Endothelial cell (in vitro differentiated cells): Measurements from ENCODE around the gene BCAM. TPM values are rescaled to one million over a fixed set of nuclear protein-coding genes. Genes with fewer than 3 reads are reported as not detected.

Source experiments
- DNase-seq: peaks from one replicate; pipeline ENCODE4 v3.0.0; 2021; ENCODE audit warnings: low spot score
- H3K27ac Mint-ChIP-seq: one replicate; pipeline ENCODE4 v1.8.0; 2021; ENCODE audit warnings: mixed read lengths, inconsistent platforms; ENCODE audit not compliant: unreplicated experiment
- H3K27me3 Mint-ChIP-seq: one replicate; pipeline ENCODE4 v1.8.0; 2021; ENCODE audit warnings: mild to moderate bottlenecking, moderate library complexity, mixed read lengths, inconsistent platforms; ENCODE audit not compliant: unreplicated experiment
- H3K36me3 Mint-ChIP-seq: one replicate; pipeline ENCODE4 v1.8.0; 2021; ENCODE audit warnings: mild to moderate bottlenecking, low read depth, mixed read lengths, inconsistent platforms; ENCODE audit not compliant: unreplicated experiment
- H3K4me1 Mint-ChIP-seq: one replicate; pipeline ENCODE4 v1.8.0; 2021; ENCODE audit warnings: mild to moderate bottlenecking, mixed read lengths, inconsistent platforms; ENCODE audit not compliant: unreplicated experiment
- H3K4me3 Mint-ChIP-seq: one replicate; pipeline ENCODE4 v1.8.0; 2021; ENCODE audit warnings: mild to moderate bottlenecking, mixed read lengths, inconsistent platforms; ENCODE audit not compliant: unreplicated experiment
- H3K9me3 Mint-ChIP-seq: one replicate; pipeline ENCODE4 v1.8.0; 2021; ENCODE audit warnings: mixed read lengths, inconsistent platforms; ENCODE audit not compliant: unreplicated experiment
- total RNA-seq: library from RNA; stranded (reverse); fragmentation: NEBNext Ultra II Directional; extraction: Animal tissue kit (Norgen Biotek cat#: 25700); gene quantifications from one replicate; pipeline ENCODE4 v1.2.1, GENCODE V29; 2021; ENCODE audit not compliant: unreplicated experiment
- TF ChIP-seq, protein P1 (sequence below): fragments of 200-600 bp; sonication (generic); IDR thresholded peaks from one replicate; pipeline ENCODE4 v1.5.0; 2021; ENCODE audit warnings: antibody characterized with exemption; ENCODE audit not compliant: unreplicated experiment

Gene BCAM
- total RNA-seq, 1 donor from 2014 or later: 6.9 TPM

- peaks cover 6% of the 10 kb centered on the region for H3K27me3 Mint-ChIP-seq
- no peaks in the 10 kb centered on the region for H3K9me3 Mint-ChIP-seq
- H3K36me3 Mint-ChIP-seq: no peaks in the 10 kb centered on the region
- H3K4me3 Mint-ChIP-seq: no peak overlapping the region
- DNase-seq: no peak
- no peak overlapping the region for H3K27ac Mint-ChIP-seq
- TF ChIP-seq, protein P1, sequence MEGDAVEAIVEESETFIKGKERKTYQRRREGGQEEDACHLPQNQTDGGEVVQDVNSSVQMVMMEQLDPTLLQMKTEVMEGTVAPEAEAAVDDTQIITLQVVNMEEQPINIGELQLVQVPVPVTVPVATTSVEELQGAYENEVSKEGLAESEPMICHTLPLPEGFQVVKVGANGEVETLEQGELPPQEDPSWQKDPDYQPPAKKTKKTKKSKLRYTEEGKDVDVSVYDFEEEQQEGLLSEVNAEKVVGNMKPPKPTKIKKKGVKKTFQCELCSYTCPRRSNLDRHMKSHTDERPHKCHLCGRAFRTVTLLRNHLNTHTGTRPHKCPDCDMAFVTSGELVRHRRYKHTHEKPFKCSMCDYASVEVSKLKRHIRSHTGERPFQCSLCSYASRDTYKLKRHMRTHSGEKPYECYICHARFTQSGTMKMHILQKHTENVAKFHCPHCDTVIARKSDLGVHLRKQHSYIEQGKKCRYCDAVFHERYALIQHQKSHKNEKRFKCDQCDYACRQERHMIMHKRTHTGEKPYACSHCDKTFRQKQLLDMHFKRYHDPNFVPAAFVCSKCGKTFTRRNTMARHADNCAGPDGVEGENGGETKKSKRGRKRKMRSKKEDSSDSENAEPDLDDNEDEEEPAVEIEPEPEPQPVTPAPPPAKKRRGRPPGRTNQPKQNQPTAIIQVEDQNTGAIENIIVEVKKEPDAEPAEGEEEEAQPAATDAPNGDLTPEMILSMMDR: no peak
- peaks cover 17% of the 10 kb centered on the region for H3K4me1 Mint-ChIP-seq
Observed at GRCh38 chr19:44792281-44792680, 16.6 kb upstream of the BCAM start.

GRCh38 chr19:44794610-44795009 lies 14.3 kb upstream of the BCAM start:
- Mint-ChIP-seq H3K27me3 (peaks cover 13% of the 10 kb centered on the region), H3K4me3 (no peak overlapping the region), H3K4me1 (peaks cover 19% of the 10 kb centered on the region), H3K36me3 (no peaks in the 10 kb centered on the region), H3K27ac (no peak overlapping the region), H3K9me3 (no peaks in the 10 kb centered on the region)
- TF ChIP-seq, protein P1: no peak
- no peak for DNase-seq

GRCh38 chr19:44795398-44795987 lies 13.4 kb upstream of the BCAM start:
- Mint-ChIP-seq H3K27me3 (peaks cover 13% of the 10 kb centered on the region), H3K4me1 (peaks cover 19% of the 10 kb centered on the region), H3K36me3 (no peaks in the 10 kb centered on the region), H3K9me3 (no peaks in the 10 kb centered on the region), H3K4me3 (peak overlapping the region; percentile 12), H3K27ac (no peak overlapping the region)
- TF ChIP-seq, protein P1: no peak
- DNase-seq: no peak

GRCh38 chr19:44796701-44797115 lies 12.2 kb upstream of the BCAM start:
- Mint-ChIP-seq H3K27ac (peak overlapping the region; percentile 91), H3K36me3 (no peaks in the 10 kb centered on the region), H3K4me1 (peaks cover 19% of the 10 kb centered on the region), H3K9me3 (no peaks in the 10 kb centered on the region), H3K4me3 (peak overlapping the region; percentile 54), H3K27me3 (peaks cover 13% of the 10 kb centered on the region)
- peak; percentile 69 for DNase-seq
- TF ChIP-seq, protein P1: no peak

GRCh38 chr19:44799627-44800346 lies 9.1 kb upstream of the BCAM start:
- H3K36me3 Mint-ChIP-seq: no peaks in the 10 kb centered on the region
- no peak overlapping the region for H3K27ac Mint-ChIP-seq
- H3K27me3 Mint-ChIP-seq: peaks cover 11% of the 10 kb centered on the region
- DNase-seq: no peak
- peaks cover 15% of the 10 kb centered on the region for H3K4me1 Mint-ChIP-seq
- no peaks in the 10 kb centered on the region for H3K9me3 Mint-ChIP-seq
- TF ChIP-seq, protein P1: no peak
- no peak overlapping the region for H3K4me3 Mint-ChIP-seq
